Liver (tissue), 9 donors: ENCODE measurements around the gene ERBB2. TPM values are rescaled to one million over a fixed set of nuclear protein-coding genes. Genes with fewer than 3 reads are reported as not detected.

Source experiments
- DNase-seq: peaks from one replicate; pipeline ENCODE4 v3.0.0-alpha.2; 2017; ENCODE audit warnings: low spot score
- H3K27ac ChIP-seq, 2 donors: one replicate each; pipeline ENCODE4 v1.7.0; 2013; ENCODE audit warnings: inconsistent platforms in 2 of 2, low read length in 2 of 2, control low read depth in 1 of 2, low read depth in 1 of 2, mild to moderate bottlenecking in 1 of 2
- H3K27me3 ChIP-seq, 4 donors: one replicate each; pipeline versions ENCODE4 v1.6.1 to v1.7.0; 2013; ENCODE audit warnings: low read length in 3 of 4, inconsistent platforms in 1 of 4, mild to moderate bottlenecking in 1 of 4, moderate library complexity in 1 of 4; ENCODE audit not compliant: control insufficient read depth in 4 of 4, insufficient read depth in 4 of 4
- H3K36me3 ChIP-seq, 4 donors: one replicate each; pipeline versions ENCODE4 v1.6.1 to v1.7.0; 2013; ENCODE audit warnings: low read length in 3 of 4, mild to moderate bottlenecking in 3 of 4, low read depth in 1 of 4, moderate library complexity in 1 of 4; ENCODE audit not compliant: control insufficient read depth in 4 of 4, insufficient read depth in 3 of 4
- H3K4me1 ChIP-seq, 4 donors: one replicate each; pipeline versions ENCODE4 v1.6.1 to v1.7.0; 2013; ENCODE audit warnings: low read length in 3 of 4, mild to moderate bottlenecking in 3 of 4, moderate library complexity in 1 of 4; ENCODE audit not compliant: control insufficient read depth in 4 of 4, insufficient read depth in 4 of 4
- H3K4me3 ChIP-seq, 3 donors: one replicate each; pipeline versions ENCODE4 v1.6.1 to v1.7.0; 2013; ENCODE audit warnings: low read length in 3 of 3, control low read depth in 1 of 3, low read depth in 1 of 3, mild to moderate bottlenecking in 1 of 3
- H3K9ac ChIP-seq, 2 donors: one replicate each; pipeline ENCODE4 v1.7.0; 2013; ENCODE audit warnings: low read length in 2 of 2, mild to moderate bottlenecking in 2 of 2, moderate library complexity in 2 of 2, control low read depth in 1 of 2, low read depth in 1 of 2
- H3K9me3 ChIP-seq, 4 donors: one replicate each; pipeline versions ENCODE4 v1.6.1 to v1.7.0; 2013; ENCODE audit warnings: low read length in 3 of 4; ENCODE audit not compliant: control insufficient read depth in 4 of 4
- FOXA1 ChIP-seq: IDR thresholded peaks from 2 replicates; pipeline ENCODE4 v1.6.1; 2016; ENCODE audit warnings: antibody characterized with exemption
- FOXA2 ChIP-seq: IDR thresholded peaks from 2 replicates; pipeline ENCODE4 v1.6.1; 2016; ENCODE audit warnings: antibody characterized with exemption
- GABPA ChIP-seq, 2 donors: IDR thresholded peaks in 1 of 2; conservative IDR thresholded peaks in 1 of 2; 2 replicates each; pipeline ENCODE4 v1.6.1; 2016; ENCODE audit warnings: antibody characterized with exemption in 2 of 2, mild to moderate bottlenecking in 1 of 2, moderate library complexity in 1 of 2
- HNF4A ChIP-seq, 2 donors: conservative IDR thresholded peaks; 2 replicates each; pipeline ENCODE4 v1.6.1; 2016; ENCODE audit warnings: antibody characterized with exemption in 2 of 2, mild to moderate bottlenecking in 2 of 2
- JUND ChIP-seq, 2 donors: IDR thresholded peaks; 2 replicates each; pipeline ENCODE4 v1.6.1; 2016; ENCODE audit warnings: antibody characterized with exemption in 2 of 2
- NR2F2 ChIP-seq: IDR thresholded peaks from 2 replicates; pipeline ENCODE4 v1.6.1; 2016; ENCODE audit warnings: antibody characterized with exemption
- RAD21 ChIP-seq, 2 donors: IDR thresholded peaks; 2 replicates each; pipeline ENCODE4 v1.6.1; 2016; ENCODE audit warnings: antibody characterized with exemption in 2 of 2, mild to moderate bottlenecking in 2 of 2
- RXRA ChIP-seq, 2 donors: IDR thresholded peaks; 2 replicates each; pipeline ENCODE4 v1.6.1; 2017 to 2018; ENCODE audit warnings: antibody characterized with exemption in 2 of 2, mild to moderate bottlenecking in 1 of 2
- SP1 ChIP-seq: IDR thresholded peaks from 2 replicates; pipeline ENCODE4 v1.6.1; 2018; ENCODE audit warnings: antibody characterized with exemption, mild to moderate bottlenecking
- TAF1 ChIP-seq: conservative IDR thresholded peaks from 2 replicates; pipeline ENCODE4 v1.6.1; 2016; ENCODE audit warnings: antibody characterized with exemption, mild to moderate bottlenecking
- YY1 ChIP-seq: IDR thresholded peaks from 2 replicates; pipeline ENCODE4 v1.6.1; 2016; ENCODE audit warnings: antibody characterized with exemption, mild to moderate bottlenecking
- WGBS: extraction: QIAGEN DNeasy Blood & Tissue Kit; methylation state at CpG from one replicate; pipeline ENCODE4 v1.1.7; 2013; 5-methylcytosine and 5-hydroxymethylcytosine counted together
- polyA plus RNA-seq, 2 donors: library from polyadenylated mRNA; stranded (reverse) in 1 of 2; unstranded in 1 of 2; fragments of 200-250 nt in 1 of 2; fragments of >200 nt in 1 of 2; fragmentation: Nextera tagmentation in 1 of 2; extraction: Ambion mirVana in 1 of 2; gene quantifications; one replicate each; pipeline versions ENCODE4 v1.2.1 to v1.2.3, GENCODE V29; 2013 to 2015
- total RNA-seq, 2 donors: library from RNA; depleted of rRNA; stranded (reverse); fragments of >200 nt; gene quantifications; one replicate each; pipeline ENCODE4 v1.2.3, GENCODE V29; 2014
- TF ChIP-seq, protein P1 (sequence below): IDR thresholded peaks from 2 replicates; pipeline ENCODE4 v1.6.1; 2016; ENCODE audit warnings: antibody characterized with exemption
- TF ChIP-seq, protein P2 (sequence below): fragments of 150-350 bp; IDR thresholded peaks from 2 replicates; pipeline ENCODE4 v1.5.1; 2017; ENCODE audit warnings: improper control_type of control experiment, low read depth, low read length; ENCODE audit not compliant: missing input control
- TF ChIP-seq, protein P3 (sequence below): IDR thresholded peaks from 2 replicates; pipeline ENCODE4 v1.6.1; 2016; ENCODE audit warnings: antibody characterized with exemption
- TF ChIP-seq, protein P4 (sequence below): IDR thresholded peaks from 2 replicates; pipeline ENCODE4 v1.6.1; 2016; ENCODE audit warnings: antibody characterized with exemption, mild to moderate bottlenecking
- donor health status: healthy.
- donor health status: healthy.
- donor health status: healthy.
- donor health status: healthy.
- donor health status: healthy.

ERBB2 gene
- total and polyA plus RNA-seq, 4 donors = 4.7 to 28.8 (median 15.7) TPM

DNA sequence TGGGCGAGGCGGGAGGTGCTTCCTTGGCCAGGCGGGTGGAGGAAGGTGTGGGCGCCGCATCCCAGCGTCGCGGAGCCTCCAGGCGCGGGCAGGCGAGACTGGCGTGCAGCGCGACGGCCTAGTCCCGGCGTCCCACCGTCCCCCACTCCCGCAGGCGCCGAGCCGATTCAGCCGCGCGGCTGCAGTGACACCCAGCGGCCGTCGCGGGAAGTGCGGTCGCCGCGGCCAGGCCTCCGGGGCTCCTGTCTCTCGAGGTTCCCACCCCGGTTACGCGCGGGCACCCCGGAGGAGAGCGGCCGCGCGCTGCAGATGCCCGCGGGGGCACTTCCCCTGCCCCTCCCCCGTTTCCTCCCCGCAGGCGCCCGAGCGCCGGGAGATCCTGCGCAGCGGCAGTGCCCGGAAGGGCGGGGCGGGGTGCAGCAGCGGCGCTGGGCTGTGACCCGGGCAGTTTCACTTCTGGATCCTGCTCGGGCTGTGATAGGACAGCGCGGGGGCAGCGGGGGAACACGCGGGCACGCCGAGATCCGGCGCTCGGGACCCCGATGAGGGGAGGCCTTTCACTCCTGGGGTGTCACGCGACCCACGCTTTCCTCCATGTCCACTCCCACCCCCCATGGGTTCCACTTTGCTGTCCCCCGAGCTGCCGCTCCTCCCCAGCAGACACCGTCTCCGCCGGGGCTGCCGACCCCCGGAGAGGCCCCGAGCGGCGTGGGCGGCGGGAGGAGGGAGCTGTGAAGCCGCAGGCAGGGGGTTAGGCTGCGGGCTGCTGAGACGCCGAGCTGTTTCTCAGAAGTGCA, 54.5 kb downstream of the ERBB2 start (continued):
- TF ChIP-seq, protein P1, sequence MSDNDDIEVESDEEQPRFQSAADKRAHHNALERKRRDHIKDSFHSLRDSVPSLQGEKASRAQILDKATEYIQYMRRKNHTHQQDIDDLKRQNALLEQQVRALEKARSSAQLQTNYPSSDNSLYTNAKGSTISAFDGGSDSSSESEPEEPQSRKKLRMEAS = peak; percentile 47
- TF ChIP-seq GABPA (IDR thresholded peaks at IDR 0.05 in 1 of 2, conservative IDR thresholded peaks at IDR 0.05 in 1 of 2) (peak in 1 of 2 donors; percentile 85), TAF1 (peak; percentile 36), RAD21 (IDR thresholded peaks at IDR 0.05) (peak; percentile 78 to 84), JUND (IDR thresholded peaks at IDR 0.05) (peak in 1 of 2 donors; percentile 28), SP1 (peak; percentile 68)
- TF ChIP-seq, protein P2, sequence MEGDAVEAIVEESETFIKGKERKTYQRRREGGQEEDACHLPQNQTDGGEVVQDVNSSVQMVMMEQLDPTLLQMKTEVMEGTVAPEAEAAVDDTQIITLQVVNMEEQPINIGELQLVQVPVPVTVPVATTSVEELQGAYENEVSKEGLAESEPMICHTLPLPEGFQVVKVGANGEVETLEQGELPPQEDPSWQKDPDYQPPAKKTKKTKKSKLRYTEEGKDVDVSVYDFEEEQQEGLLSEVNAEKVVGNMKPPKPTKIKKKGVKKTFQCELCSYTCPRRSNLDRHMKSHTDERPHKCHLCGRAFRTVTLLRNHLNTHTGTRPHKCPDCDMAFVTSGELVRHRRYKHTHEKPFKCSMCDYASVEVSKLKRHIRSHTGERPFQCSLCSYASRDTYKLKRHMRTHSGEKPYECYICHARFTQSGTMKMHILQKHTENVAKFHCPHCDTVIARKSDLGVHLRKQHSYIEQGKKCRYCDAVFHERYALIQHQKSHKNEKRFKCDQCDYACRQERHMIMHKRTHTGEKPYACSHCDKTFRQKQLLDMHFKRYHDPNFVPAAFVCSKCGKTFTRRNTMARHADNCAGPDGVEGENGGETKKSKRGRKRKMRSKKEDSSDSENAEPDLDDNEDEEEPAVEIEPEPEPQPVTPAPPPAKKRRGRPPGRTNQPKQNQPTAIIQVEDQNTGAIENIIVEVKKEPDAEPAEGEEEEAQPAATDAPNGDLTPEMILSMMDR = peak; percentile 97
- TF ChIP-seq, protein P3, sequence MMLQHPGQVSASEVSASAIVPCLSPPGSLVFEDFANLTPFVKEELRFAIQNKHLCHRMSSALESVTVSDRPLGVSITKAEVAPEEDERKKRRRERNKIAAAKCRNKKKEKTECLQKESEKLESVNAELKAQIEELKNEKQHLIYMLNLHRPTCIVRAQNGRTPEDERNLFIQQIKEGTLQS = no peak

DNA sequence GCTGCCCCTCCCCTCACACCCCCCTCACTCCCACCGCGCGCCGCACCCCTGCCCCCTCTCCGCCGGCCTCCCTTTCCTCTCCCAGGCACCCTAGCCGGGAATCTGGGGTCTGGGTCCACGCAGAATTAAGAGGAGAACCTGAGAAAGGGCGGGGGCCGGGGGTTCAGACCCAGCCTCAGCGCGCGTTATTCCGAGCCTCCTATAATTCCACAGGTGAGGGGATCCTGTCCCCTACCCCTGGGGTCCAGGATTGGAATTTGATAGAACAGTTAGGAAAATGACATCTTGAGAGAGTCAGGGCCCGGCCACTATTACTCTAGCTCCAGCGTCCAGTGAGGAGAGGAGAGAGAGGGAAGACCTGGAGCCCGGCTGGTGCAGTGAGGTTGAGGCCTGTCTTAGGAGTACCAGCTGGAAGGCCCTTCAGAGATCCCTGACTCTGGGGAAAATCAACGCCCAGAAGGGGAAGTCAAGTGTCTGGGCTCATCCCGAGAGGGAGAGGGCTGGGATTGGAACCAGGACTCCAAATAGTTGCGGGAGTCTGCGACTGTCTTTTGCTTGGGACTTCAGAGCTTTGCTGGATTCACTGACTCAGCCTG, 55.2 kb downstream of the ERBB2 start:
- Histone ChIP-seq H3K9me3 (no peaks in the 10 kb centered on the region), H3K27ac (peak overlapping the region; percentile 93 to 95), H3K9ac (peak overlapping the region in 1 of 2 donors; percentile 78), H3K4me3 (peak overlapping the region in 2 of 3 donors; percentile 72 to 88), H3K27me3 (no peaks in the 10 kb centered on the region), H3K36me3 (no peaks in the 10 kb centered on the region), H3K4me1 (peaks cover under 1 to 15% (median 4%) of the 10 kb centered on the region in 4 donors)
- TF ChIP-seq YY1 = no peak
- TF ChIP-seq HNF4A (conservative IDR thresholded peaks at IDR 0.05) = no peak
- TF ChIP-seq FOXA1 = no peak
- TF ChIP-seq RXRA (IDR thresholded peaks at IDR 0.05) = no peak
- TF ChIP-seq, protein P3 = no peak
- TF ChIP-seq, protein P4, sequence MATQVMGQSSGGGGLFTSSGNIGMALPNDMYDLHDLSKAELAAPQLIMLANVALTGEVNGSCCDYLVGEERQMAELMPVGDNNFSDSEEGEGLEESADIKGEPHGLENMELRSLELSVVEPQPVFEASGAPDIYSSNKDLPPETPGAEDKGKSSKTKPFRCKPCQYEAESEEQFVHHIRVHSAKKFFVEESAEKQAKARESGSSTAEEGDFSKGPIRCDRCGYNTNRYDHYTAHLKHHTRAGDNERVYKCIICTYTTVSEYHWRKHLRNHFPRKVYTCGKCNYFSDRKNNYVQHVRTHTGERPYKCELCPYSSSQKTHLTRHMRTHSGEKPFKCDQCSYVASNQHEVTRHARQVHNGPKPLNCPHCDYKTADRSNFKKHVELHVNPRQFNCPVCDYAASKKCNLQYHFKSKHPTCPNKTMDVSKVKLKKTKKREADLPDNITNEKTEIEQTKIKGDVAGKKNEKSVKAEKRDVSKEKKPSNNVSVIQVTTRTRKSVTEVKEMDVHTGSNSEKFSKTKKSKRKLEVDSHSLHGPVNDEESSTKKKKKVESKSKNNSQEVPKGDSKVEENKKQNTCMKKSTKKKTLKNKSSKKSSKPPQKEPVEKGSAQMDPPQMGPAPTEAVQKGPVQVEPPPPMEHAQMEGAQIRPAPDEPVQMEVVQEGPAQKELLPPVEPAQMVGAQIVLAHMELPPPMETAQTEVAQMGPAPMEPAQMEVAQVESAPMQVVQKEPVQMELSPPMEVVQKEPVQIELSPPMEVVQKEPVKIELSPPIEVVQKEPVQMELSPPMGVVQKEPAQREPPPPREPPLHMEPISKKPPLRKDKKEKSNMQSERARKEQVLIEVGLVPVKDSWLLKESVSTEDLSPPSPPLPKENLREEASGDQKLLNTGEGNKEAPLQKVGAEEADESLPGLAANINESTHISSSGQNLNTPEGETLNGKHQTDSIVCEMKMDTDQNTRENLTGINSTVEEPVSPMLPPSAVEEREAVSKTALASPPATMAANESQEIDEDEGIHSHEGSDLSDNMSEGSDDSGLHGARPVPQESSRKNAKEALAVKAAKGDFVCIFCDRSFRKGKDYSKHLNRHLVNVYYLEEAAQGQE = no peak
- TF ChIP-seq NR2F2 = no peak
- no peak for TF ChIP-seq GABPA (IDR thresholded peaks at IDR 0.05 in 1 of 2, conservative IDR thresholded peaks at IDR 0.05 in 1 of 2)
- TF ChIP-seq FOXA2 = no peak
- TF ChIP-seq, protein P2 = no peak
- TF ChIP-seq, protein P1 = no peak
- WGBS = 45% methylated on average over 21 of the region's 21 CpGs
- DNase-seq = no peak
